ENCODE data around the gene GCG.

The GCG gene

GRCh38 chr2:162149466-162149865 is 2.6 kb downstream of the GCG start:
- no peak for DNase-seq (ENCODE audit: low read depth)

- no peak for DNase-seq (ENCODE audit: low read depth)
Measured at GRCh38 chr2:162148956-162149355, 3.1 kb downstream of the GCG start.

GRCh38 chr2:162143969-162144368 is 8.1 kb downstream of the GCG start:
- DNase-seq (ENCODE audit: low read depth): no peak

GRCh38 chr2:162138310-162138709 is 13.7 kb downstream of the GCG start:
- no peak for DNase-seq (ENCODE audit: low read depth)

GRCh38 chr2:162127422-162127821 is 24.6 kb downstream of the GCG start:
- DNase-seq (ENCODE audit: low read depth): no peak

GRCh38 chr2:162126527-162126926 is 25.5 kb downstream of the GCG start:
- no peak for DNase-seq (ENCODE audit: low read depth)

GRCh38 chr2:162126111-162126519 is 25.9 kb downstream of the GCG start:
- DNase-seq (ENCODE audit: low read depth): no peak

- DNase-seq (ENCODE audit: low read depth): no peak
Measured at GRCh38 chr2:162125138-162125537, 26.9 kb downstream of the GCG start.

- no peak for DNase-seq (ENCODE audit: low read depth)
Measured at GRCh38 chr2:162123806-162124758, 28.0 kb downstream of the GCG start.

- no peak for DNase-seq (ENCODE audit: low read depth)
Measured at GRCh38 chr2:162118166-162119031, 33.6 kb downstream of the GCG start.

GRCh38 chr2:162116352-162116751 is 35.7 kb downstream of the GCG start:
- DNase-seq (ENCODE audit: low read depth): no peak

GRCh38 chr2:162115076-162115475 is 37.0 kb downstream of the GCG start:
- DNase-seq (ENCODE audit: low read depth): no peak

GRCh38 chr2:162114271-162114670 is 37.8 kb downstream of the GCG start:
- DNase-seq (ENCODE audit: low read depth): no peak

- no peak for DNase-seq (ENCODE audit: low read depth)
Measured at GRCh38 chr2:162113776-162114168, 38.3 kb downstream of the GCG start.

- DNase-seq (ENCODE audit: low read depth): no peak
Measured at GRCh38 chr2:162113088-162113775, 38.8 kb downstream of the GCG start.

- DNase-seq (ENCODE audit: low read depth): no peak
Measured at GRCh38 chr2:162111958-162112850, 39.8 kb downstream of the GCG start.

- no peak for DNase-seq (ENCODE audit: low read depth)
Measured at GRCh38 chr2:162107361-162107901, 44.6 kb downstream of the GCG start.

- no peak for DNase-seq (ENCODE audit: low read depth)
Measured at GRCh38 chr2:162106746-162107145, 45.3 kb downstream of the GCG start.

GRCh38 chr2:162106146-162106551 is 45.9 kb downstream of the GCG start:
- no peak for DNase-seq (ENCODE audit: low read depth)

- DNase-seq (ENCODE audit: low read depth): no peak
Measured at GRCh38 chr2:162103443-162104009, 48.5 kb downstream of the GCG start.

GRCh38 chr2:162100579-162100978 is 51.5 kb downstream of the GCG start:
- no peak for DNase-seq (ENCODE audit: low read depth)
